ENCODE data around the gene ACER3.

Gene ACER3

GRCh38 chr11:76902121-76903014 is 41.6 kb downstream of the ACER3 start:
- intact Hi-C loops (cut with DNase I), result no loop called here
- DNase-seq, result no peak

GRCh38 chr11:76903325-76903724 is 42.6 kb downstream of the ACER3 start:
- intact Hi-C loops (cut with DNase I), result no loop called here

DNA sequence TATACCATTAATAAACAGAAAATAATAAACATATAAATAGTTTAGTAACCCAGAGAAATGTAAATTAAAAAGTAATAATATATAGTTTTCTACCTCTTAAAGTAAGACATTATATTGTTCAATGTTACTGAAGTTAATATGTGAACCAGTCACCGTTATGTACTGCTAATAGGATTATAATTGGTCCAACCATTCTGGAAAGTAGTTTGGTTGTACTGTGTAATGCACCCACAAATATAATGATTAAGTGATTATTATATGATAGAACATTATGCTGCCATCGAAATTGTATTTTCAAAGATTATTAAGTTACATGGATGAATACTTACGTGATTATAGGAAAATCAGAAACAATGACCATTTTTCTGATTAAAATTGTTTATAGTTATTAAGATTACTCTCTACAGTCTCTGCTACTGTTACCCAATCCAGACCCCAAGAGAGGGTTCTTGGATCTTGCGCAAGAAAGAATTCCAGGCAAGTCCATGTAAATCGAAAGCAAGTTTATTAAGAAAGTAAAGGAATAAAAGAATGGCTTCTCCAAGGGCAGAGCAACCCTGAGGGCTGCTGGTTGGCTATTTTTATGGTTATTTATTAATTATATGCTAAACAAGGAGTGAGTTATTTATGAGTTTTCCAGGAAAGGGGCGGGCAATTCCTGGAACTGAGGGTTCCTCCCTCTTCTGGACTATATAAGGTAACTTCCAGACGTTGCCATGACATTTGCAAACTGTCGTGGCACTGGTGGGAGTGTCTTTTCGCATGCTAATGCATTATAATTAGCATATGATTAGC is 50.1 kb downstream of the ACER3 start:
- intact Hi-C loops (cut with DNase I), result no loop called here
- no peak for DNase-seq

More at GRCh38 chr11:76903325-76903724, 42.6 kb downstream of the ACER3 start:
- DNase-seq, result no peak

DNA sequence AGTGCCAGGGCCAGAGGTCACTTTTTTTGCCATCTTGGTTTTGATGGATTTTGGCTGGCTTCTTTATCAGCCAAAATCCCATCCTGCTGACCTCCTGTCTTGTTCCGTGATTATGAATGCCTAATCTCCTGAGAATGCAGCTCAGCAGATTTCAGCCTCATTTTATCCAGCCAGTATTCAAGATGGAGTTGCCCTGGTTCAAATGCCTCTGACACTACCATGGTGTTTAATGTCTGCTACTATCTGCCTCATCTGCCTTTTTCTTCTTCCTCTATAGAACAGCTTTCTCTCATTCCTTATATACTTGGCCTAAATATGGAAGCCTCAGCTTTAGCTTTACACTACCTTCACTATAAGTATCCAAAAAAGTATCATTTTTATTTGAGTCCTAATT is 50.7 kb downstream of the ACER3 start:
- intact Hi-C loops (cut with DNase I), result no loop called here
- no peak for DNase-seq

GRCh38 chr11:76916712-76917111 is 56.0 kb downstream of the ACER3 start:
- intact Hi-C loops (cut with DNase I), result loop anchor here (5.0 kb wide), 1 partner anchor 184 kb away; no protein-coding TSS in a partner anchor
- no peak for DNase-seq

GRCh38 chr11:76918941-76919386 is 58.2 kb downstream of the ACER3 start:
- peak in 25 of 42 donors; percentile 12 to 69 (median 37) for DNase-seq
- intact Hi-C loops (cut with DNase I), result loop anchor here (5.0 kb wide), 1 partner anchor 187 kb away; no protein-coding TSS in a partner anchor

DNA sequence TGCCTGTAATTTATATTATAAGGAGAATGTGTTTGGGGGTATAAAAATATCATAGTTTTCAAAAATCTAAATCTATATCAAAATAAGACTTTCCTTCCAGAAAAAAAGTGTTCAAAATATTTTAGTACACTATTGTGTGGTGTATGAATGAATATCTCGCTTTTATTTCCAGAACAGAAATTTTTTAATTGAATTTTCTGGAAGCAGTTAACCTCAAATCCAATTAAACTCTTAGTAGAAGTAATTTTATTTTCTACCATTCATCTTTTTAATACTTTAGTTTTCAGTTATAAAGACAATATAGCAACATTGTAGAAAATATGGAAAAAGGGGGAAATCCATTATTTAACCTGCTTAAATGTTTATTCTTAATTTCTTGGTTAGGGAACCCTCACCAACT is 58.7 kb downstream of the ACER3 start:
- intact Hi-C loops (cut with DNase I), result loop anchor here (5.0 kb wide), 1 partner anchor 187 kb away; no protein-coding TSS in a partner anchor
- no peak for DNase-seq

DNA sequence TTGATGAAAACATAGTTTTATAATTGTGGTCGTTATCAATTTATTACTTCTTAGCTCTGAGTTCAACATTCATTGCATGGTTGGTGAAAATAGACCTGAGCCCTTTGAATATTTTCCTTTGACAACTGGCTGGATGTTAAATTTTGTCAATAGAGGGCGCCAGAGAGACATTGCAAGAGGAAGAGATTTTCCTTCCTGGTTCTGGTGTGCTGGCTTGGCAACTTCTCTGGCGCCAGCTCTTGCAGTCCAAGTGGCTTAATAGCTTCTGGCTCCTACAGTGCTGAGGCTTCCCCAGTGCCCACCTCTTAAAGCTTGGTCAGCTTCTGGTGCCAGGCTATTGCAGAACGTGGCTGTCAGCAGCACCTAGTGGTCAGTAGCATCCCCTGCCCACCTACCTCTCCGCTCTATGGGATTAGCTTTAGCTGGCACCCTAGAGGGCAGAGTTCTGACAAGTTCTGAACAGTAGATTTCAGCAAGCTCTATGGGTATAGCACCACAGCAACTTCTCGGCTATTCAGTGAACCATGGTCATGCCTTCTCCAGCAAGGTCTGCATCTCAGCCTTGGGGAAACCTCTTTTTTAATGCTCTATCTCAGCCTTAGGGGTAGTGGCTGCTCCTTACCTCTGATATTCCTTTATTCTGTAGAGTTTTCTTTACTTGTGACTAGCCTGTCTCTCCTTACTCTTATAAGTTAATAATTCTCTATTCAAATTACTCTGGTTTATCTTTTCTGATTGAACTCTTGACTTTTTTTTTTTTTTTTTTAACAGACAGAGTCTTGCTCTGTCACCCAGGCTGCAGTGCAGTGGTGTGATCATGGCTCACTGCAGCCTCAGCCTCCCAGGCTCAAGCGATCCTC is 59.4 kb downstream of the ACER3 start:
- peak; percentile 32 to 92 (median 74) for DNase-seq
- intact Hi-C loops (cut with DNase I), result loop anchor here (2.0 to 5.0 kb wide), 2 partner anchors 113 to 188 kb away; no protein-coding TSS in a partner anchor

- intact Hi-C loops (cut with DNase I), result no loop called here
- DNase-seq, result no peak
These were observed 66.4 kb downstream of the ACER3 start for GRCh38 chr11:76927160-76927559.

DNA sequence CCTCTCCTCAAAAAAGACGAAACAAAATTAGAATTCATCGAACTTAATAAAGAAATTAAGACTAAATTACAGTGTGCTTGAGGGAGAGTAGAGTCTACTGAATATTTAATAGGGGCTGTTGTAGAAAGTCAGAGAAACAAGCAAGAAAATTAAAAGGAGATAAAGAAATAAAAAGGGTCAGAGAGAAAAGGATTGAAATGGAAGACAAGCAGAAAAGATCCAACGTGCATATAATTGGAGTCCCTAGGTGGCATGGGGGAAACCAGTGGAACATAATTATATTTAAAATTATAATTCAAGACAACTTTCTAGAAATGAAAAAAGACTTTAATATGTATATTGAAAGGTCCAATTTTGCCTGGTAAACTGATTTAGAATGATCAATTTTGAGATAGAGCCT is 74.3 kb downstream of the ACER3 start:
- no peak for DNase-seq
- intact Hi-C loops (cut with DNase I), result no loop called here

- intact Hi-C loops (cut with DNase I), result no loop called here
- DNase-seq, result no peak
These were observed 78.5 kb downstream of the ACER3 start for GRCh38 chr11:76939219-76939631.

DNA sequence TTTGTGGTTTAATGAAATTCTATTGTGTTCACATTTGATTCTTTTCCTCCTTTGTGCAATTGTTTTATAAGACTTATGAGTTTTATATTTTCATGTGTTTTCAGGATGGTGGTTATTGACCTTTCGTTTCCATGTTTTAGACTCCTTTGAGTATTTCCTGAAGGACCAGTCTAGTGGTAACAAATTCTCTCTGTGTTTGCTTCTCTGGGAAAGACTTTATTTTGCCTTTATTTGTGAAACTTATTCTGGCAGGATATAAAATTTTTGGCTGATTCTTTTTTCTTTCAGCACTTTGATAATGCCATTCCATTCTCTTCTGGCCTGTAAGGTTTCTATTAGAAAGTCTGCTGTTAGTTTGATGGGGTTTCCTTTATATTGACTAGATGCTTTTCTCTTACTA is 83.5 kb downstream of the ACER3 start:
- DNase-seq, result no peak
- intact Hi-C loops (cut with DNase I), result no loop called here

DNA sequence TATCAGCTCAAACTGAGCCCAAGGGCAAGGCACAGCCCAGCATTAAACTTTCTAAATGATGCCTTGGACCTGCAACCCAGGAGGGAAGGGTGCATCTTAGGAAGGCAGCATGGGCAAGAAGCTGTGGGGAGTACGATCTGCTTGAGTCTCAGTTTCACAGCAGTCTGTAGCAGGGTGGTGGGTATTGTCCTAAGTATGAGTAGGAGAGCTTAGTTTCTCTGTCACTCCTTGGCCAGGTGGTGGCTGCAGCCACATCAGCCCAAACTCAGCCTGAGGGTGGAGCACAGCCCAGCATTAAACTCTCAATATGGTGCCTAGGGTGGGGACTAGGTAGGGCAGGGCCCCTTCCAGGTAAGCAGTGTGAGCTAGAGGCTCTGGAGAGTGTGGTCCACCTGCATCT is 85.5 kb downstream of the ACER3 start:
- intact Hi-C loops (cut with DNase I), result no loop called here

GRCh38 chr11:76947190-76947589 is 86.5 kb downstream of the ACER3 start:
- intact Hi-C loops (cut with DNase I), result no loop called here

More for the DNA sequence above, 85.5 kb downstream of the ACER3 start:
- no peak for DNase-seq

DNA sequence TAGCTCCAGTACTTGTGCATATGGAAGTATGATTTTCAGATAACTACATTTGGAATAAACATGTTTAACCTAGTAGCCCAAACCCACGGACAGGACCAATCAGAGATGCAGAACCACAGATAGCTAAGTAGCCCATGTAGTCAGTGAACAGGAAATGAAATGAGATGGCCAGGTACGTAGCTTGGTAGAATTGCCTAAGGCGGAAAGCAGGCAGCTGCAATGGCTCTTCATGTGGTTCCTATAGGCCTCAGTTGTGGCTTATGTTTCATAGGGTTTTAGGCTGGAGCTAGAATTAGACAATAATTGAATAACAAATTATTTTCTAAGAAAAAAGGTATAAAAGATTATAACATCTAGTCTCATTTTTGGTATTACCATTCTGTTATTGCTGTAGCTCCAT is 87.1 kb downstream of the ACER3 start:
- DNase-seq, result no peak
- intact Hi-C loops (cut with DNase I), result no loop called here

More at GRCh38 chr11:76947190-76947589, 86.5 kb downstream of the ACER3 start:
- DNase-seq, result no peak

- intact Hi-C loops (cut with DNase I), result no loop called here
- no peak for DNase-seq
These were observed 94.9 kb downstream of the ACER3 start for GRCh38 chr11:76955459-76956114.

DNA sequence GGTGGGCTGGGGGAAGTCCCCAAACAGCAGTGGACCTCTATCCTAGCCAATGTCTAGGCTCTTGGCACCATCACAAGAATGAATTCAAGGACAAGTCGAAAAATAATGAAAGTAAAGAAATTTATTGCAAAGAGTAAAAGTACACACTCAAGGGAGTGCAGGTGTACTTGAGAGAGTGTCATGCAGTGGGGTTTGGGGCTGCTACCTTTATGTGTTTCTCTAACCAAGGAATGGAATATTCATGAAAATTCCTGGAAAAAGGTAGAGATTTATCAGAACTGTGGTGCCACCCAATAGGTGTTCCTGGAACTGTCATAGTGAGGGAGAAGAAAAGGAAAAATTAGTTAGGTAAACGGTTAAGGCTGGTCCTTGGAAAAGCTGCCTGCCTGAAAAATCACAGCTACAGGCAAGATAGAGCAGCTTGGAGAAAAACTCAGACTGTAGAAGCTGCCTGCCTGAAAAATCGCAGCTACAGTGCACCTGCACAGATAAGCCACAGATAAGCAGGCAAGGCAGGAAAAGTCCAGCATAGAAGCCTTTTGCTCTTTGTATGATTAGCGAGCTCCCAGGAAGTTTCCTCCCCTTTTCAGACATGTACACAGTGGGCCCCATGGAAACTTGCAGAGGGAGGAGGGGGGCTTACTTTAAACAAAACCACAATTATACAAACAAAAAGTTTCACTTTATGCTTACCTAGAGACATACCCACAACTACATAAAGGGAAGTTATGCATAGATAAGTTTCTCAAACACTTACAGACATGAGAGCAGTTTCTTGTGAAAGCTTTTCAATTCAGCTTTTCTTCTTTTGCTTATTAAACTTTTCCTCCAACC is 102.1 kb downstream of the ACER3 start:
- no peak for DNase-seq
- intact Hi-C loops (cut with DNase I), result no loop called here
